ENCODE measurements around the gene DECR2. TPM values are rescaled to one million over a fixed set of nuclear protein-coding genes. Genes with fewer than 3 reads are reported as not detected.
A peak's percentile ranks its signal among the peaks of the same experiment; 100 is the strongest.
"Not testable (repeated sequence)": the region's sequence is repeated elsewhere in the genome, so short reads cannot be mapped to it uniquely, and the experiment has no call there.

The DECR2 gene
- total RNA-seq, 2 experiments from 2014 or later: 8.0 to 14.4 TPM

GRCh38 chr16:361341-361871, 40.3 kb upstream of the DECR2 start:
- ChIA-PET CTCF (ENCODE audit: unreplicated experiment) (no interaction called here), POLR2A (interaction anchor here (0.6 kb wide), 1 partner anchor 141 kb away, joined by 4 read pairs; no protein-coding TSS in a partner anchor)
- H3K4me3 ChIP-seq (ENCODE audit: low read depth, low read length, poor library complexity, severe bottlenecking): no peak overlapping the region
- H3K4me2 ChIP-seq (ENCODE audit: low read length): no peak overlapping the region
- BruUV-seq (replicated peaks): no TSS peak
- no peak for TF ChIP-seq CTCF (conservative IDR thresholded peaks at IDR 0.05; ENCODE audit: low read length)
- no peak for TF ChIP-seq EZH2phosphoT487 (IDR thresholded peaks at IDR 0.05; ENCODE audit: borderline replicate concordance, low read depth, low read length)
- no peaks in the 10 kb centered on the region for H3K4me1 ChIP-seq (ENCODE audit: insufficient read depth, low read length, poor library complexity, severe bottlenecking)
- no peak overlapping the region for H2AFZ ChIP-seq (ENCODE audit: low read length)
- no peak for DNase-seq (ENCODE audit: low spot score)
- peaks cover under 1% of the 10 kb centered on the region; the same call in 1 of the 2 replicates for H3K36me3 ChIP-seq (ENCODE audit: insufficient read depth, low read length)
- no peaks in the 10 kb centered on the region for H4K20me1 ChIP-seq (ENCODE audit: insufficient read depth, low read length)
- intact Hi-C loops (cut with micrococcal nuclease; ENCODE audit: unreplicated experiment): no loop called here
- no peaks in the 10 kb centered on the region for H3K9me2 ChIP-seq (ENCODE audit: insufficient read depth, low read length)
- H3K27ac ChIP-seq (ENCODE audit: low read depth, low read length, poor library complexity, severe bottlenecking): no peak overlapping the region
- H3K9me3 ChIP-seq (ENCODE audit: low read length): no peaks in the 10 kb centered on the region
- H3K79me2 ChIP-seq (ENCODE audit: insufficient read depth, low read depth, low read length): no peaks in the 10 kb centered on the region

- Histone ChIP-seq H3K9me2 (ENCODE audit: insufficient read depth, low read length) (no peaks in the 10 kb centered on the region), H4K20me1 (ENCODE audit: insufficient read depth, low read length) (no peaks in the 10 kb centered on the region), H2AFZ (ENCODE audit: low read length) (no peak overlapping the region), H3K4me2 (ENCODE audit: low read length) (peak overlapping the region; percentile 17; the same call in 1 of the 2 replicates), H3K9me3 (ENCODE audit: low read length) (no peaks in the 10 kb centered on the region), H3K4me1 (ENCODE audit: insufficient read depth, low read length, poor library complexity, severe bottlenecking) (no peaks in the 10 kb centered on the region), H3K4me3 (ENCODE audit: low read depth, low read length, poor library complexity, severe bottlenecking) (no peak overlapping the region), H3K27ac (ENCODE audit: low read depth, low read length, poor library complexity, severe bottlenecking) (no peak overlapping the region), H3K79me2 (ENCODE audit: insufficient read depth, low read depth, low read length) (no peaks in the 10 kb centered on the region), H3K36me3 (ENCODE audit: insufficient read depth, low read length) (peaks cover 6% of the 10 kb centered on the region; the same call in 1 of the 2 replicates)
- ChIA-PET POLR2A (interaction anchor here (0.6 kb wide), 1 partner anchor 141 kb away, joined by 4 read pairs; no protein-coding TSS in a partner anchor), CTCF (ENCODE audit: unreplicated experiment) (interaction anchor here (1.0 kb wide), 1 partner anchor 9 kb away, joined by 3 read pairs; no protein-coding TSS in a partner anchor)
- BruUV-seq (replicated peaks): no TSS peak
- TF ChIP-seq EZH2phosphoT487 (IDR thresholded peaks at IDR 0.05; ENCODE audit: borderline replicate concordance, low read depth, low read length): no peak
- peak; percentile 85 for TF ChIP-seq CTCF (conservative IDR thresholded peaks at IDR 0.05; ENCODE audit: low read length)
- DNase-seq (ENCODE audit: low spot score): peak; percentile 83
- intact Hi-C loops (cut with micrococcal nuclease; ENCODE audit: unreplicated experiment): loop anchor here (1.0 kb wide), 1 partner anchor 255 kb away; no protein-coding TSS in a partner anchor
These were observed 39.6 kb upstream of the DECR2 start for GRCh38 chr16:361872-362701.

GRCh38 chr16:362702-362999, 39.0 kb upstream of the DECR2 start:
- H2AFZ ChIP-seq (ENCODE audit: low read length); H3K4me3 ChIP-seq (ENCODE audit: low read depth, low read length, poor library complexity, severe bottlenecking); DNase-seq (ENCODE audit: low spot score); BruUV-seq (replicated peaks); H3K79me2 ChIP-seq (ENCODE audit: insufficient read depth, low read depth, low read length); H4K20me1 ChIP-seq (ENCODE audit: insufficient read depth, low read length); H3K4me1 ChIP-seq (ENCODE audit: insufficient read depth, low read length, poor library complexity, severe bottlenecking); H3K9me3 ChIP-seq (ENCODE audit: low read length); H3K4me2 ChIP-seq (ENCODE audit: low read length); H3K9me2 ChIP-seq (ENCODE audit: insufficient read depth, low read length); POLR2A ChIA-PET; H3K27ac ChIP-seq (ENCODE audit: low read depth, low read length, poor library complexity, severe bottlenecking): not testable (repeated sequence)
- CTCF ChIA-PET (ENCODE audit: unreplicated experiment): interaction anchor here (1.0 kb wide), 1 partner anchor 10 kb away, joined by 3 read pairs; no protein-coding TSS in a partner anchor
- peaks cover 12% of the 10 kb centered on the region for H3K36me3 ChIP-seq (ENCODE audit: insufficient read depth, low read length)
- intact Hi-C loops (cut with micrococcal nuclease; ENCODE audit: unreplicated experiment): loop anchor here (1.0 kb wide), 1 partner anchor 255 kb away; no protein-coding TSS in a partner anchor

All from OCI-LY7 (cell line).